ENCODE results near the gene ADORA1. TPM values are rescaled to one million over a fixed set of nuclear protein-coding genes. Genes with fewer than 3 reads are reported as not detected.

ADORA1 gene
- total and polyA plus RNA-seq, 2 of the 4 experiments (the other 2 are of a cell fraction), result 0.36 to 0.56 TPM

DNA sequence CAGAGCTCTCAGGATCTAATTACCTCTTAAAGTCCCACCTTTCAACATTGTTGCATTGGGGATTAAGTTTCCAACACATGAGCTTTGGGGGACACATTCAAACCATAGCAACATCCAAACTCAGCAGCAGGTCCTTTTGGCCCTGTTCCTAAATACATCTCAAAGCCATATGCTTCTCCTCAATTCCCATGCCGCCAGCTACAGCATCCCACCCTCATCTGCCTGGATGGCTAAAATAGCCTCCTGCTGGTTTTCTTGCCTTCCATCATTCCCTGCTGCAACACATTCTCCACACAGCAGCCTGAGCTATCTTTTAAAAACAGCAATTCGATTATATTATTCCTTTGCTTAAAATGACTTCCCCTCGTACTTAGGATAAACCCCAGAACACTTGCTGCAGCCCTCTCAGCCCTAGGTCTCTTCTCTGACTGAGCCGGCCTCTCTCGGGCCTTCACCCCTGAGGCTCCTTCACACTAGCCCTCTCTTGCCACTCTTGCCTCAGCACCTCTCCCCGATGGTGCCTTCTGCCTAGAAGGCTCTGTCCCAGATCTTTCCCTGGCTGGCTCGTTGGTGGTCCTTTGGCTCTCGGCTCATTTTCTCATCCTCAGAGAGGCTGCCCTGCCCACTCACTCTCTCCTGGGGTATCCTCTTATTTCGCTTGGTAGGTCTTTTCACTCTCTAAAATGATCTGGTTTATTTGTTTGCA, 31.6 kb downstream of the ADORA1 start:
- intact Hi-C loops (cut with micrococcal nuclease), result no loop called here
- dilution Hi-C loops (cut with HindIII; ENCODE audit: low sequenced_read_pairs, unreplicated experiment), result no loop called here
- TF ChIP-seq CHD1 (IDR thresholded peaks at IDR 0.05; ENCODE audit: low read depth, low read length) (no peak), RAD21 (IDR thresholded peaks at IDR 0.05; ENCODE audit: low read length) (no peak), FOS (IDR thresholded peaks at IDR 0.05; ENCODE audit: low read depth, low read length) (no peak), RFX5 (IDR thresholded peaks at IDR 0.05; ENCODE audit: low read depth, low read length) (no peak), SMC3 (IDR thresholded peaks at IDR 0.05; ENCODE audit: low read depth, low read length) (no peak), POLR2A (IDR thresholded peaks at IDR 0.05; ENCODE audit: low read depth, low read length) (no peak), NFE2L2 (IDR thresholded peaks at IDR 0.05; ENCODE audit: low read depth, low read length) (no peak), BHLHE40 (IDR thresholded peaks at IDR 0.05; ENCODE audit: low read depth, low read length) (no peak), RCOR1 (IDR thresholded peaks at IDR 0.05; ENCODE audit: insufficient replicate concordance, low read length) (no peak), MAZ (IDR thresholded peaks at IDR 0.05; ENCODE audit: borderline replicate concordance, low read depth, low read length) (no peak)
- TF ChIP-seq, protein P1, sequence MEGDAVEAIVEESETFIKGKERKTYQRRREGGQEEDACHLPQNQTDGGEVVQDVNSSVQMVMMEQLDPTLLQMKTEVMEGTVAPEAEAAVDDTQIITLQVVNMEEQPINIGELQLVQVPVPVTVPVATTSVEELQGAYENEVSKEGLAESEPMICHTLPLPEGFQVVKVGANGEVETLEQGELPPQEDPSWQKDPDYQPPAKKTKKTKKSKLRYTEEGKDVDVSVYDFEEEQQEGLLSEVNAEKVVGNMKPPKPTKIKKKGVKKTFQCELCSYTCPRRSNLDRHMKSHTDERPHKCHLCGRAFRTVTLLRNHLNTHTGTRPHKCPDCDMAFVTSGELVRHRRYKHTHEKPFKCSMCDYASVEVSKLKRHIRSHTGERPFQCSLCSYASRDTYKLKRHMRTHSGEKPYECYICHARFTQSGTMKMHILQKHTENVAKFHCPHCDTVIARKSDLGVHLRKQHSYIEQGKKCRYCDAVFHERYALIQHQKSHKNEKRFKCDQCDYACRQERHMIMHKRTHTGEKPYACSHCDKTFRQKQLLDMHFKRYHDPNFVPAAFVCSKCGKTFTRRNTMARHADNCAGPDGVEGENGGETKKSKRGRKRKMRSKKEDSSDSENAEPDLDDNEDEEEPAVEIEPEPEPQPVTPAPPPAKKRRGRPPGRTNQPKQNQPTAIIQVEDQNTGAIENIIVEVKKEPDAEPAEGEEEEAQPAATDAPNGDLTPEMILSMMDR (conservative IDR thresholded peaks at IDR 0.05; ENCODE audit: low read depth, low read length), result no peak
- DNase-seq (no peak), ATAC-seq (ENCODE audit: low read depth) (no peak)
- H3K36me3 ChIP-seq (ENCODE audit: control insufficient read depth, insufficient read depth, low read length), result no peaks in the 10 kb centered on the region
- H3K79me1 ChIP-seq (ENCODE audit: low read depth in 1 of 2, low read length in 2 of 2), result no peaks in the 10 kb centered on the region
- no peak overlapping the region for H3K4me3 ChIP-seq (ENCODE audit: insufficient read depth, low read depth, low read length)
- no peak overlapping the region for H4K5ac ChIP-seq (ENCODE audit: low read depth, low read length)
- H3K4me2 ChIP-seq (ENCODE audit: low read depth, low read length), result no peak overlapping the region
- H3K27ac ChIP-seq (ENCODE audit: insufficient read depth, low read length), result no peak overlapping the region
- peaks cover 5% of the 10 kb centered on the region for H3K4me1 ChIP-seq (ENCODE audit: control insufficient read depth, insufficient read depth, low read length)
- no peak overlapping the region for H3K23ac ChIP-seq (ENCODE audit: low read depth, low read length)
- no peak overlapping the region for H2BK15ac ChIP-seq (ENCODE audit: low read depth, low read length)
- H2AFZ ChIP-seq (replicated peaks; ENCODE audit: low read length, poor library complexity), result no peak overlapping the region
- H3K56ac ChIP-seq (ENCODE audit: extremely low read depth, insufficient read depth, low read length), result no peak overlapping the region
- no TSS peak for BruUV-seq (replicated peaks)
- ChIA-PET POLR2A (ENCODE audit: unreplicated experiment) (no interaction called here), CTCF (no interaction called here)
- no peak overlapping the region for H2BK20ac ChIP-seq (ENCODE audit: low read depth, low read length)
- H2AK9ac ChIP-seq (replicated peaks; ENCODE audit: low read depth, low read length, poor library complexity), result no peak overlapping the region
- WGBS, 2 experiments (ENCODE audit: extremely low coverage in 2 of 2, insufficient read length in 1 of 2), result 47% methylated on average over 2 of the region's 9 CpGs; no CpG with 5 or more reads in 1 of the 2 experiments
- no peak overlapping the region for H3K18ac ChIP-seq (ENCODE audit: low read depth, low read length)
- no peak overlapping the region for H4K8ac ChIP-seq (ENCODE audit: low read depth in 2 of 2, low read length in 2 of 2)
- H3K9me3 ChIP-seq (ENCODE audit: control insufficient read depth, insufficient read depth, low read length), result peaks cover 7% of the 10 kb centered on the region; the same call in 1 of the 2 replicates
- no peak overlapping the region for H4K91ac ChIP-seq (ENCODE audit: insufficient read depth, low read depth, low read length)
- no peak overlapping the region for H3K9ac ChIP-seq (ENCODE audit: low read depth, low read length)
- no peak overlapping the region for H2BK5ac ChIP-seq (ENCODE audit: low read depth, low read length, poor library complexity, severe bottlenecking)
- in situ Hi-C loops (cut with MboI; ENCODE audit: low sequenced_read_pairs), result no loop called here
- H4K20me1 ChIP-seq (ENCODE audit: insufficient read depth, low read length), result no peaks in the 10 kb centered on the region
- H3K14ac ChIP-seq (replicated peaks; ENCODE audit: low read depth, low read length), result no peak overlapping the region
- H2AK5ac ChIP-seq (ENCODE audit: low read depth, low read length), result no peak overlapping the region
- H3K27me3 ChIP-seq (ENCODE audit: control insufficient read depth, insufficient read depth, low read length), result peaks cover 43% of the 10 kb centered on the region
- H3K4ac ChIP-seq (ENCODE audit: low read depth, low read length), result no peak overlapping the region
- H2BK120ac ChIP-seq (ENCODE audit: low read depth, low read length), result no peak overlapping the region
- H3K9me1 ChIP-seq (ENCODE audit: insufficient read depth, low read length), result no peaks in the 10 kb centered on the region

Measured in IMR-90 (cell line).